ENCODE measurements around the gene MLLT1.

The MLLT1 gene

DNA sequence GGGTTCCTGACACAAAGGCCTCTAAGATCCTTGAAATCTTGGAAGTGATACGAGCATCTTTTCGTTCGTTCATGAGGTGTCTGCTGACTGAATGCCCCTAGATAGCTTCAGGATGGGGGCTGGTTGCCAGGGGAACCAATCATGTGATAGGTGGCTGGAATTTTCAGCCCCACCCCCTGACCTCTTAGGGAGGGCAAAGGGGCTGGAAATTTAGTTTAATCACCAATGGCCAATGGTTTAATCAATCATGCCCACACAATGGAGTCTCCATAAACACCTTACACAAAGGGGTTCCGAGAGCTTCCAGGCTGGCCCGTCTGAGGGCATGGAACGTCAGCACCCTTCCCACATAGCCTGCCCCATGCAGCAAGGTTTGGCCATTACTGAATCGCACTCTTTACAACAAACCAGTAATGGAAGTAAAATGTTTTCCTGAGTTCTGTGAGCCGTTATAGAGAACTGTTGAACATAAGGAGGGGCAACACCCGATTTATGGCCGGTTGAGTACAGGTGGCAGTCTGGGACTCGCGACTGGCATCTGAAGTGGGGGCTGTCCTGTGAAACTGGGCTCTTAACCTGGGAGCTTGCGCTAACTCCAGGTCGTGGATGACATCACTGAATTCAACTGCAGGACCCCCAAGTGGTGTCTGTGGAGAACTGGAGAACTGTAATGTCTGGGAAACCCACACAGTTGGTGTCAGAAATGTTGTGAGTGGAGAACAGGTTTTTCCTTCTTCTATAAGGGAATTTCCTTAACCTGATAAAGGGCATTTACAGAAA, 25.6 kb downstream of the MLLT1 start:
- Histone ChIP-seq H3K4me2 (no peak overlapping the region), H3K4me3 (IDR thresholded peaks at IDR 0.05; ENCODE audit: insufficient read depth, low read depth, low read length) (no peak overlapping the region), H3K4me1 (ENCODE audit: low read depth, poor library complexity, severe bottlenecking) (no peaks in the 10 kb centered on the region), H4K20me1 (ENCODE audit: insufficient read depth) (no peaks in the 10 kb centered on the region), H3K36me3 (ENCODE audit: insufficient read depth) (no peaks in the 10 kb centered on the region), H3K27ac (no peak overlapping the region), H3K27me3 (ENCODE audit: insufficient read depth, low read depth) (no peaks in the 10 kb centered on the region), H3K79me2 (ENCODE audit: insufficient read depth, low read depth) (peaks cover 56% of the 10 kb centered on the region), H3K9ac (no peak overlapping the region), H2AFZ (ENCODE audit: low read depth) (no peak overlapping the region)
- TF ChIP-seq, protein P1, sequence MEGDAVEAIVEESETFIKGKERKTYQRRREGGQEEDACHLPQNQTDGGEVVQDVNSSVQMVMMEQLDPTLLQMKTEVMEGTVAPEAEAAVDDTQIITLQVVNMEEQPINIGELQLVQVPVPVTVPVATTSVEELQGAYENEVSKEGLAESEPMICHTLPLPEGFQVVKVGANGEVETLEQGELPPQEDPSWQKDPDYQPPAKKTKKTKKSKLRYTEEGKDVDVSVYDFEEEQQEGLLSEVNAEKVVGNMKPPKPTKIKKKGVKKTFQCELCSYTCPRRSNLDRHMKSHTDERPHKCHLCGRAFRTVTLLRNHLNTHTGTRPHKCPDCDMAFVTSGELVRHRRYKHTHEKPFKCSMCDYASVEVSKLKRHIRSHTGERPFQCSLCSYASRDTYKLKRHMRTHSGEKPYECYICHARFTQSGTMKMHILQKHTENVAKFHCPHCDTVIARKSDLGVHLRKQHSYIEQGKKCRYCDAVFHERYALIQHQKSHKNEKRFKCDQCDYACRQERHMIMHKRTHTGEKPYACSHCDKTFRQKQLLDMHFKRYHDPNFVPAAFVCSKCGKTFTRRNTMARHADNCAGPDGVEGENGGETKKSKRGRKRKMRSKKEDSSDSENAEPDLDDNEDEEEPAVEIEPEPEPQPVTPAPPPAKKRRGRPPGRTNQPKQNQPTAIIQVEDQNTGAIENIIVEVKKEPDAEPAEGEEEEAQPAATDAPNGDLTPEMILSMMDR (conservative IDR thresholded peaks at IDR 0.05; ENCODE audit: low read depth, low read length), result no peak

DNA sequence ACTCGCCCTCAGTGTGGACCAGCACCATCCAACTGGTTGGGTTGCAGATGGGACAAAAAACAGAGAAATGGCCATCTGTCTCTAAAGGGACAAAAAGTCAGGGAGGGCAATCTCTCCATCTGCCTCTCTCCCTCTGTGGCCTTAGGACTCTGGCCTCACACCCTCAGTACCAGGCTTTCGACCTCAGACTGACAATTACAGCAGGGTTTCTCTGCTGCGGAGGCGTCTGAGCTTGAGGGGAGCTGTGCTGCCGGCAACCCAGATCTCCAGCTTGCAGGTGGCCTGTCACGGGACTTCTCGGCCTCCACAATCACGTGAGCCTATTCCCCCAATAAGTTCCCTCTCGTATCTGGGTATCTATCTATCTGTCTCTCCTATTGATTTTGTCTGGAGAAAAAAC, 27.7 kb downstream of the MLLT1 start:
- H3K4me3 ChIP-seq (IDR thresholded peaks at IDR 0.05; ENCODE audit: insufficient read depth, low read depth, low read length), result no peak overlapping the region
- TF ChIP-seq, protein P1 (conservative IDR thresholded peaks at IDR 0.05; ENCODE audit: low read depth, low read length), result no peak
- no peak overlapping the region for H2AFZ ChIP-seq (ENCODE audit: low read depth)
- no peaks in the 10 kb centered on the region for H4K20me1 ChIP-seq (ENCODE audit: insufficient read depth)
- peaks cover 68% of the 10 kb centered on the region for H3K79me2 ChIP-seq (ENCODE audit: insufficient read depth, low read depth)
- H3K27ac ChIP-seq, result no peak overlapping the region
- no peaks in the 10 kb centered on the region for H3K36me3 ChIP-seq (ENCODE audit: insufficient read depth)
- no peak overlapping the region for H3K9ac ChIP-seq
- H3K4me2 ChIP-seq, result no peak overlapping the region
- H3K27me3 ChIP-seq (ENCODE audit: insufficient read depth, low read depth), result no peaks in the 10 kb centered on the region
- H3K4me1 ChIP-seq (ENCODE audit: low read depth, poor library complexity, severe bottlenecking), result no peaks in the 10 kb centered on the region

DNA sequence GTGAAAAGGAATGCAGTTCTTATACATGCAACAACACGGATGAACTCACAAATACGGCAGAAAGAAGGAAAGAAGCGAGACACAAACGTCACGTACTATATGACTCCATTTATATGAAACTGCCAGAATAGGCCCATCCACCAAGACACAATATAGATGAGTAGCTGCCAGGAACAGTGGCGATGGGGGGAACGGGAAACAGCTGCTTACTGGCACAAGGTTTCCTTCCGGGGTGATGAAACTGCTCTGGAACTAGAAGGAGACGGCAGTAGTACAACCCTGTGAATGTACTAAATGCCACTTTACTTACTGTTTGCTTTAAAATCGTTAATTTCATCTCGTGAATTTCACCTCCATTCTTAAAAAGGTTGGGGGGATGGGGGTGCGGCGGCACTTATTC, 28.9 kb downstream of the MLLT1 start:
- H3K79me2 ChIP-seq (ENCODE audit: insufficient read depth, low read depth), result peaks cover 75% of the 10 kb centered on the region
- no peak overlapping the region for H3K4me2 ChIP-seq
- H3K27ac ChIP-seq, result no peak overlapping the region
- no peak overlapping the region for H2AFZ ChIP-seq (ENCODE audit: low read depth)
- no peak overlapping the region for H3K4me3 ChIP-seq (IDR thresholded peaks at IDR 0.05; ENCODE audit: insufficient read depth, low read depth, low read length)
- H4K20me1 ChIP-seq (ENCODE audit: insufficient read depth), result no peaks in the 10 kb centered on the region
- H3K36me3 ChIP-seq (ENCODE audit: insufficient read depth), result no peaks in the 10 kb centered on the region
- TF ChIP-seq, protein P1 (conservative IDR thresholded peaks at IDR 0.05; ENCODE audit: low read depth, low read length), result no peak
- no peak overlapping the region for H3K9ac ChIP-seq
- no peaks in the 10 kb centered on the region for H3K4me1 ChIP-seq (ENCODE audit: low read depth, poor library complexity, severe bottlenecking)
- H3K27me3 ChIP-seq (ENCODE audit: insufficient read depth, low read depth), result no peaks in the 10 kb centered on the region

DNA sequence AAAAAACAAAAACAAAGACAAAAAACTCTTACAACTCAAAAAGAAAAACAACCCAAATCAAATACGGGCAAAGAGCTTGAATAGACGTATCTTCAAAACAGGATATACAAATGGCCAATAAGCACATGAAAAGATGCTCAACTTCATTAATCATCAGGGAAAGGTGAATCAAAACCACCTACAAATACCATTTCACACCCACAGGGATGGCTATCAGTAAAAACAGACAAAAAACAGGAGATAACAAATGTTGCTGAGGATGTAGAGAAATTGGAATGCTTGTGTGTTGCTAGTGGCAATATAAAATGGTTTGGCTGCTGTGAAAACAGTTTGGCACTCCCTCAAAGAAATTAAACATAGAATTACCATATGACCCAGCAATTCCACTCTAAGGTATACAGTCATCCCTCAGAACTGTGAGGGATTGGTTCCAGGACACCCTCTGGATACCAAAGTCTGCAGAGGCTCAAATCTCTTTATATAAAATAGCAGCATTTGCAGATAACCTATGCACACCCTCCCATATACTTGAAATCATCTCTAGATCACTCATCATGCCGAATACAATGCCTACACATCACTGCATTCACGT, 29.7 kb downstream of the MLLT1 start:
- no peaks in the 10 kb centered on the region for H3K4me1 ChIP-seq (ENCODE audit: low read depth, poor library complexity, severe bottlenecking)
- H3K36me3 ChIP-seq (ENCODE audit: insufficient read depth), result no peaks in the 10 kb centered on the region
- TF ChIP-seq, protein P1 (conservative IDR thresholded peaks at IDR 0.05; ENCODE audit: low read depth, low read length), result no peak
- H3K27ac ChIP-seq, result no peak overlapping the region
- H3K27me3 ChIP-seq (ENCODE audit: insufficient read depth, low read depth), result no peaks in the 10 kb centered on the region
- no peak overlapping the region for H3K9ac ChIP-seq
- no peak overlapping the region for H2AFZ ChIP-seq (ENCODE audit: low read depth)
- H3K4me2 ChIP-seq, result no peak overlapping the region
- H4K20me1 ChIP-seq (ENCODE audit: insufficient read depth), result no peaks in the 10 kb centered on the region
- H3K79me2 ChIP-seq (ENCODE audit: insufficient read depth, low read depth), result peaks cover 83% of the 10 kb centered on the region
- H3K4me3 ChIP-seq (IDR thresholded peaks at IDR 0.05; ENCODE audit: insufficient read depth, low read depth, low read length), result no peak overlapping the region
